Measurements from ENCODE around the gene WDHD1.
"Not testable (repeated sequence)": the region's sequence is repeated elsewhere in the genome, so short reads cannot be mapped to it uniquely, and the experiment has no call there.

WDHD1 gene

GRCh38 chr14:54933006-54933405 lies 93.9 kb downstream of the WDHD1 start:
- no peak for TF ChIP-seq ZFX (IDR thresholded peaks at IDR 0.05; ENCODE audit: borderline replicate concordance)
- TF ChIP-seq CTCF (IDR thresholded peaks at IDR 0.05) = no peak
- no peak overlapping the region for H3K27ac ChIP-seq

DNA sequence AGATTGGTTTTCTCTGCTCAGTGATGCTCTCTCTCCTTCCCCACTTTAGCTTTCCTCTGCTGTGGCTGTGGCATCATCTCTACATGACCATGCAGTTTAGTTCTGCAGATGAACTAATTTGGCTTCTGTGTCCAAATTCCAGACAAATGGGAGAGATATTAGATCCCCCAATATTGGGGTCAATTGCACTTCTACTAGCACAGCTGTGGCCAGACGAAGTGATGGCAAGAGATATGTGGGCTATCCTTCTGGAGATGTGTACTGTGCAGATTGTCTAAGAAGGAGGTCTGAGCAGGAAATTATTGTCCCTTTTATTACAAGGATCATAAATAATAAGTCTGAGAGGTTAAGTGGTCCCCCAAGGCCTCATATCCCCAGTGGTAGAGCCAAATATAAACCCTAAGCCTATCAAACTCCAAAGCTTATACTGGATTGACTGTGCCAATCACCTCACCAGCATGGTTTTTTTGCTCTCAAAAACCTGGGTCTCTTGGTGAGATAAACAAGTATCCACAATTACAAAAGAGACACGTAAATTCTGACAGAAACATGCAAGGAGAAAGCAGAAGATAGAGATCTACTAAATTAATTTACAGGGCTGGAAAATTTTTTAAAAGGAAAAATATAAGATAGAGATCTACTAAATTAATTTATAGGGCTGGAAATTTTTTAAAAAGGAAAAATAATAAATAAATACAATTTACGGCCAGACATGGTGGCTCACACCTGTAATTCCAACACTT lies 95.1 kb downstream of the WDHD1 start:
- H3K27ac ChIP-seq = no peak overlapping the region
- TF ChIP-seq CTCF (IDR thresholded peaks at IDR 0.05) = no peak

- TF ChIP-seq ZFX (IDR thresholded peaks at IDR 0.05; ENCODE audit: borderline replicate concordance) (no peak), CTCF (IDR thresholded peaks at IDR 0.05) (no peak)
- H3K27ac ChIP-seq = no peak overlapping the region
Observed at GRCh38 chr14:54931101-54931500, 95.8 kb downstream of the WDHD1 start.

- TF ChIP-seq CTCF (IDR thresholded peaks at IDR 0.05) = no peak
- no peak for TF ChIP-seq ZFX (IDR thresholded peaks at IDR 0.05; ENCODE audit: borderline replicate concordance)
- no peak overlapping the region for H3K27ac ChIP-seq
Observed at GRCh38 chr14:54929556-54929955, 97.3 kb downstream of the WDHD1 start.

- H3K27ac ChIP-seq = no peak overlapping the region
- TF ChIP-seq ZFX (IDR thresholded peaks at IDR 0.05; ENCODE audit: borderline replicate concordance) (no peak), CTCF (IDR thresholded peaks at IDR 0.05) (no peak)
Observed at GRCh38 chr14:54928216-54928615, 98.7 kb downstream of the WDHD1 start.

- H3K27ac ChIP-seq = no peak overlapping the region
- TF ChIP-seq CTCF (IDR thresholded peaks at IDR 0.05) (no peak), ZFX (IDR thresholded peaks at IDR 0.05; ENCODE audit: borderline replicate concordance) (no peak)
Observed at GRCh38 chr14:54927551-54927950, 99.3 kb downstream of the WDHD1 start.

DNA sequence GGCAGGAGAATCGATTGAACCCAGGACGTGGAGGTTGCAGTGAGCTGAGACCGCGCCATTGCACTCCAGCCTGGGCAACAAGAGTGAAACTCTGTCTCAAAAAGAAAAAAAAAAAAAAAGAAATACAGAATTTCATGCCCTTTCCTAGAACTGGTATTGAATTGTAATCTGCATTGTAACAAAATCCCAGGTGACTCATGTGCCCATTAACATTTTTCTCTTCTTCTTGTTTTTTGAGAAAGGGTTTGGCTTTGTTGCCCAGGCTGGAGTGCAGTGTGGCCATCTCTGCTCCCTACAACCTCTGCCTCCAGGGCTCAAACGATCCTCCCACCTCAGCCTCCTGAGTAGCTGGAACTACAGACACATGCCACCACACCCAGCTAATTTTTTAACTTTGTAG lies 100.3 kb downstream of the WDHD1 start:
- not testable (repeated sequence) for H3K27ac ChIP-seq

DNA sequence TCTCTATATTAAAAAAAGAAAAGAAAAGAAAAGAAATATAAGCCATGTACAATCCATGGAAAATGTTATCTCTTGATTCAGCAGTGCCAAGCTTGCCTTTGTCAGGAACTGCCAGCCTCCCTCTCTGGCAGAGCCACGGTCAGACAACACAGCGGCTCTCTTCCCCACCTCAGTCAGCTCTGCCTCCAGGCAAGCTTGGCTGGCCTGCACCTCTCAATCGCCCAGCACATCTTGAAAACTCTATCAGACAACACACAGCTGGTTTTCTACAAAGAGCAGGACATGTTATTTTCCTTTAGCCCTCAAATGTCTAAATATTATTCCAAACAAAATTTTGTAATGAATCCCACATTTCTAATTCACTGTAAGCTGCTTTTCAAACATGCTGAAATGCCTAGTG lies 104.3 kb downstream of the WDHD1 start:
- TF ChIP-seq ZFX (IDR thresholded peaks at IDR 0.05; ENCODE audit: borderline replicate concordance) (no peak), CTCF (IDR thresholded peaks at IDR 0.05) (no peak)
- H3K27ac ChIP-seq = no peak overlapping the region
